C4-2B (cell line): ENCODE measurements around the gene C2orf74.
"Not testable (repeated sequence)": the region's sequence is repeated elsewhere in the genome, so short reads cannot be mapped to it uniquely, and the experiment has no call there.

Experiments
- CTCF ChIP-seq: fragments of 450-650 bp; conservative IDR thresholded peaks from 2 replicates; pipeline ENCODE4 v1.5.1; 2017; ENCODE audit warnings: mild to moderate bottlenecking
- ZFX ChIP-seq: fragments of 450-650 bp; IDR thresholded peaks from 2 replicates; pipeline ENCODE4 v1.6.1; 2017

GRCh38 chr2:61165082-61165481 is 3.1 kb downstream of the C2orf74 start:
- TF ChIP-seq CTCF, ZFX: not testable (repeated sequence)
